GM12801 (cell line): ENCODE results near the gene EEF1AKMT2.

Experiments used
- CTCF ChIP-seq: IDR thresholded peaks from one replicate; pipeline ENCODE4 v1.5.1; 2011; ENCODE audit warnings: control low read depth; ENCODE audit not compliant: insufficient read length; ENCODE audit errors: extremely low read depth

Gene EEF1AKMT2

DNA sequence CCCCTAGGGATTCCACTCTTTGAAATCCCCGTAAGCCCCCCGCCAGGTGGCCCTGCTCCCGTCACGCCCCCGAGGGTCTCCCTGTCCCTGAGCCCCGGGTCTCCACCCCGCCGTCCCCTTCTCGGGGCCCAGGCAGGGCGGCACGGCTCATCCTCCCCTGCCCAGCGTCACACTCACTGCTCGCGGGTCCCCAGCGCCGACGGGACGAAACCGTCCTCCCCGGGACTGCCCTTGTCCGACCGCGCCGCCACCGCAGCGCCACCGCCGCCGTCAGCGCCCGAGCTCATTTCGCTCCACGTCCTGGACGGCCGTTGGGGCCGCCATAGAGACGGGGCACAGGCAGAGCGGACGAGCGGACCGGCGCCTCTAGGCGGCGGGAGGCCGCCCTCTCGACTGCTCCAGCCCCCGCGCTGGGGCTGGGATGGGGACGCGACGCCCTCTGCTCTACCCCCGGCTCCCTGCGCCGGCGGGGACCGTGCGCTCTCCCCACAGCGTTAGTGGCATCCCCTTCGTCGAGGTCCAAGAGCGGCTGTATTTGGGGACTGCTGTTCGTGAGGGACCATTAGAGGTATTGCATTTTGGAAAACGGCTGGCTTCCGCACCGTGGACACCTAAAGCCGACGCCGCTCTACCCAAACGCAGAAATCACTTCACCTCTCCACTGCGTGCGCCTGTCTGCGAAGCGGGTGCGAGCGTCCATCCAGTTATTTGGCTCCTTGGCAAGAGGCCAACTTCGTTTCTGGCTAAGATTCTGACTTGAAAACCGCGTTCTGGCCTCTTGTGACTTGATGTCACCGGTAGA is at the start of gene EEF1AKMT2:
TSS of gene EEF1AKMT2 (minus strand) at position 341 of the 802 bp plus-strand sequence. CDS start at position 287, 54 bp downstream.
- no peak for TF ChIP-seq CTCF

DNA sequence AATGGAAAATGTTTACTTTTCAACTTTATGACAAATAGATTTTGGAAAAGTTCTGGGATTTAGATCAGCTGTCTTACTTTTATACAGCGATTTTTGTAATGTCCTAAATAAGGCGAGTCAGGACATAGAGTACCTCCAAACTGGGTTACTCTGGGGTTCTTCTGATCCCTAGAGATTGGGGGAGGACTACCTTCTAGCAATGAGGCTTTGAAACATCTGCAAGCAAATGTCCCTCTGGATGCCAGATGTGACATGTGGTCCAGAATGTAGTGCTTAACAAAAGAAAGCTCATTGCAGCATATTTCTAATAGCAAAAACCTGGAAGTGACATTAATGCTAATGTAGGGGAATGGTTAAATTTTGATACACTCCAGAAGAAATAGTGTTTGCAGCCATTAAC is 46.0 kb upstream of the EEF1AKMT2 start:
- no peak for TF ChIP-seq CTCF

DNA sequence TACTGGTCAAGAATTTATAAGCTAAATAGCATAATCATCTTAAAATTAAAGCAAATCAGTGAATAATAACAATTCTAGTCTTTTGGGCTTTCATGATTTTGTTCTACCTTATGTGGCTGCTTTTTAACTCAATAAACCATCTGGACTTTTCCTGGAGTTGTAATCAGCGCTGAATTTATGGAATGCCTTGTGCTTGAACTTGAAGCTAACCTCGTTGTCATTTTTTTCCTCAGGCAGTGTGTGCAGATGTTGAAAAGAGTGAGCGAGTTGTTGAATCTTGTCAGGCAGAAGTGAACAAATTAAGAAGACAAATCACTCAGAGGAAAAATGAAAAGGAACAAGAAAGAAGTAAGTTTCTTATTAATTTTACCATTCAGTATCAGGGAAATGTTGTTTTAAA is 39.4 kb upstream of the EEF1AKMT2 start:
- TF ChIP-seq CTCF: no peak

DNA sequence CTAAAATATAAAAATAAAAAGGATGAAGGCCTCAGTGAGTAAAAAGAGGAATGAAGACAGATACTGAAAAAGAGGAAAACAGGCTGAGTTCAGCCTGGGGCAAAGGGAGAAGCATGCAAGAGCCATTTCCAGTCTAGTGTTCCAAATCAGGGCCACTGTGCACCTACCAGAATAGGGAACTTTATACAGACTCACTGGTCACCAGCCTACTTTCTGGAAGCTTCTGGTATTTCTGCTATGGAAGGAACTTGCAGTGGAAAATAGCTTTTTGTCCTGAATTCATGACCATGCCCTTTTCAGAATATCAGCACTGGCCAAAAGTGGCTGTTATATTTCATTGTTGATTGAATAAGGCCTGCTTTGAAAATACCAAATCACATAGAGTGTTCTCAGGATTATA is 38.8 kb upstream of the EEF1AKMT2 start:
- TF ChIP-seq CTCF: no peak

DNA sequence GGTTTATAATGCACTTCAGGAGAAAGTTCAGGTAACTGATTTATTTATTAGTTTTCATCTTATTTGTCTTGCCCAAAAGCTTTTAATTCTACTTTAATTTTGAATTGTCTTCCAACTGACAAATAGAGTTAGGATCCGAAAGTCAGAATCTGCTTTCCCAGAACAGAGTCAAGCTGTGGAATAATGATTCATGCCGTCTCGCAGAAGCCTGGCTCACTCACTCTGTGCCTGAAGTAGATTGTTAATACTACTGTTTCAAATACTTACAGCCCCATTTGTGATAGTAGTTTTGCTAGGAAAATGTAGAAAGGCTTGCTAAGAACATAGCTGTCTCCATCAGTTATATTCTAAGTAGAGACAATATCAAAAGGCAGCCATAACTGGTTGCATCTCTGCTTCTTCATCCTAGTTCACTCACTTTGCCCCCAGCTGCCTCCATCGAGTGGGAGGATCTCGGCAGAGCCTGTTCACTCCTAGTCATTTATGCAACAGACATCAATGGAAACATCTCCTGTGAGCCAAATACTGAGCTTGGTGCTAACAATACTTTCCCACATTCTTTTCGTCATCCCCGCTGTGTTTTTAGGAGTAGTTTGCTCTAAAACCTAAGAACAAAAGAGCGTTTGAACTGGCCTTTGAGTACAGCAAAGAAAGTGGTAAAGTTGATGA is 37.9 kb upstream of the EEF1AKMT2 start:
- TF ChIP-seq CTCF: no peak

DNA sequence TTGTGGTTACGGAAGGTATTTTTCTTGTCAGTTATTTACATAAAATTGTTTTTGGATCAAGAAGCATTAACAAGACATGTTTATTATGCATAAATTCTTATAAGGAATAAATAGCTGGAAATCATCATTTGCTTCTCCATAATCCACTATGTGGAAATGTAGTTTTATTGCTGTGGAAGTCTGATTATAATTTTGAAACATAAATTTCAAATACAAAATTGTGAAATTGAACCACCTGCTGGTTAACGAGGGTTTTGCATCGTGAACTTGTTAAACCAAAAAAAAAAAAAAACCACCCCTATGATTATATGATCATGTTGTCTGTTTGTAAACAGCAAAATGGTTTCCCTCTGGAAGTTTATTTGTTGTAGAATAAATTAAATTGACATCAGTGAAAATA is 35.8 kb upstream of the EEF1AKMT2 start:
- TF ChIP-seq CTCF: no peak

DNA sequence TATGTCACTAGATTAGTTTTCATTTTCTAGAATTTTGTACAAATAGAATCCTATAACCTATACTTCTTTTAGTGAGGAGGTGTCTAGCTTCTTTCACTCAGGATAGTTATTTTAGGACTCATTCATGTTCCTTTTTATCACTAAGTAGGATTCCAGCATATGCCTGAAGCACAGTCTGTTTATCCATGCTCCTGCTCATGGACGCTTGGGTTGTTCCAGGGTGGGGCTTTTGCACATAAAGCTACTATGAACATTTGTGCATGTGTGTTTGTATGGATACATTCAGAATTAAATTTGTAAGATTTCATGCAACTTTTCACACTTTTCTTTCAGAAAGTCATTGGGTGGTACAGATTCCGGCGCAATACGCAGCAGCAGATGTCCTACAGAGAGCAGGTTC is 34.6 kb upstream of the EEF1AKMT2 start:
- no peak for TF ChIP-seq CTCF
